ENCODE data around the gene TMEM130.

The TMEM130 gene

GRCh38 chr7:98840096-98840495, 29.7 kb downstream of the TMEM130 start:
- no peak for DNase-seq

GRCh38 chr7:98837630-98837972, 32.2 kb downstream of the TMEM130 start:
- DNase-seq: no peak

- peak; percentile 69 for DNase-seq
Observed at GRCh38 chr7:98836811-98837629, 32.8 kb downstream of the TMEM130 start.

GRCh38 chr7:98834949-98835348, 34.9 kb downstream of the TMEM130 start:
- DNase-seq: no peak

- no peak for DNase-seq
Observed at GRCh38 chr7:98833022-98833421, 36.8 kb downstream of the TMEM130 start.

GRCh38 chr7:98831641-98832221, 38.1 kb downstream of the TMEM130 start:
- no peak for DNase-seq

GRCh38 chr7:98830972-98831548, 38.8 kb downstream of the TMEM130 start:
- no peak for DNase-seq

- no peak for DNase-seq
Observed at GRCh38 chr7:98828368-98828767, 41.4 kb downstream of the TMEM130 start.

- DNase-seq: no peak
Observed at GRCh38 chr7:98827258-98827657, 42.6 kb downstream of the TMEM130 start.

GRCh38 chr7:98826811-98827231, 43.0 kb downstream of the TMEM130 start:
- DNase-seq: peak; percentile 98

- peak; percentile 88 for DNase-seq
Observed at GRCh38 chr7:98826387-98826786, 43.4 kb downstream of the TMEM130 start.

GRCh38 chr7:98823226-98823625, 46.6 kb downstream of the TMEM130 start:
- no peak for DNase-seq

GRCh38 chr7:98821348-98821747, 48.5 kb downstream of the TMEM130 start:
- no peak for DNase-seq

- DNase-seq: no peak
Observed at GRCh38 chr7:98816967-98817710, 52.7 kb downstream of the TMEM130 start.

GRCh38 chr7:98816241-98816640, 53.6 kb downstream of the TMEM130 start:
- no peak for DNase-seq

- no peak for DNase-seq
Observed at GRCh38 chr7:98815313-98815712, 54.5 kb downstream of the TMEM130 start.

- no peak for DNase-seq
Observed at GRCh38 chr7:98811299-98811698, 58.5 kb downstream of the TMEM130 start.

- DNase-seq: peak; percentile 96
Observed at GRCh38 chr7:98810153-98810802, 59.5 kb downstream of the TMEM130 start.

GRCh38 chr7:98808751-98809460, 60.9 kb downstream of the TMEM130 start:
- peak; percentile 79 for DNase-seq

- DNase-seq: no peak
Observed at GRCh38 chr7:98807068-98808048, 62.5 kb downstream of the TMEM130 start.
